ENCODE data around the gene FCSK. TPM values are rescaled to one million over a fixed set of nuclear protein-coding genes. Genes with fewer than 3 reads are reported as not detected.

FCSK gene
- total and polyA plus RNA-seq, 2 of the 13 experiments (the other 11 are each of a cell fraction or from before 2014, with no cell fraction given) = 9.1 to 19.2 TPM

- TF ChIP-seq ZNF318 (CRISPR knock-in tag; IDR thresholded peaks at IDR 0.05) (peak; percentile 97), ATF4 (CRISPR knock-in tag; IDR thresholded peaks at IDR 0.05) (no peak), ZMAT5 (CRISPR knock-in tag; IDR thresholded peaks at IDR 0.05; ENCODE audit: borderline replicate concordance, low read depth) (no peak), ATF3 (CRISPR knock-in tag; IDR thresholded peaks at IDR 0.05) (peak; percentile 40), ZHX2 (IDR thresholded peaks at IDR 0.05; ENCODE audit: low read depth) (0 out of 2 replicates have a peak, but pooled peaks have one; percentile 43), ZHX2 (CRISPR knock-in tag; IDR thresholded peaks at IDR 0.05; ENCODE audit: borderline replicate concordance) (no peak; the same call in 1 of the 2 replicates), HOXA9 (CRISPR knock-in tag; IDR thresholded peaks at IDR 0.05; ENCODE audit: borderline replicate concordance) (no peak), TRAFD1 (CRISPR knock-in tag; IDR thresholded peaks at IDR 0.05; ENCODE audit: borderline replicate concordance) (no peak)
Measured at GRCh38 chr16:70428178-70428998, 26.0 kb upstream of the FCSK start (continued).

Measured in HepG2 (cell line).